PC-9 (cell line): ENCODE data around the gene HEPHL1. TPM values are rescaled to one million over a fixed set of nuclear protein-coding genes. Genes with fewer than 3 reads are reported as not detected.

Experiments used
- BruUV-seq: library from RNA; stranded (reverse); fragments of 400-500 nt; replicated peaks from 2 replicates; lab custom pipeline; 2021; lab: Mats Ljungman, UMichigan
- CTCF ChIA-PET: fragments of 300-600 bp; sonication (Branson Sonifier 250); formaldehyde crosslinking; loops from one replicate; lab custom pipeline; 2022; ENCODE audit warnings: antibody characterized with exemption; lab: Charles Lee
- POLR2A ChIA-PET: fragments of 300-600 bp; sonication (Branson Sonifier 250); formaldehyde crosslinking; loops from one replicate; lab custom pipeline; 2022; ENCODE audit warnings: antibody characterized with exemption; ENCODE audit not compliant: unreplicated experiment; lab: Charles Lee
- DNase-seq, 2 experiments: peaks; one replicate each; pipeline versions ENCODE4 v3.0.0 to v3.0.0-alpha.2; 2015 to 2022; ENCODE audit warnings: mixed read lengths in 1 of 2
- H2AFZ ChIP-seq: fragments of 200-600 bp; sonication (generic); 2 replicates; pipeline ENCODE4 v1.8.1; 2017; ENCODE audit warnings: antibody characterized with exemption
- H3F3A ChIP-seq: fragments of 200-600 bp; sonication (generic); 2 replicates; pipeline ENCODE4 v1.8.1; 2017; ENCODE audit warnings: antibody characterized with exemption, mild to moderate bottlenecking, low read depth; ENCODE audit not compliant: insufficient read depth
- H3K27ac ChIP-seq: fragments of 200-600 bp; sonication (generic); 2 replicates; pipeline ENCODE4 v1.6.1; 2016; ENCODE audit warnings: mixed run types
- H3K27me3 ChIP-seq: fragments of 200-600 bp; sonication (generic); 2 replicates; pipeline ENCODE4 v1.6.1; 2016; ENCODE audit warnings: low read depth, mixed run types; ENCODE audit not compliant: insufficient read depth
- H3K36me3 ChIP-seq: fragments of 200-600 bp; sonication (generic); 2 replicates; pipeline ENCODE4 v1.6.1; 2016; ENCODE audit warnings: low read depth, mixed run types
- H3K4me1 ChIP-seq: fragments of 200-600 bp; sonication (generic); replicated peaks from 2 replicates; pipeline ENCODE4 v1.6.1; 2016; ENCODE audit warnings: mixed run types; ENCODE audit not compliant: insufficient read depth
- H3K4me2 ChIP-seq: fragments of 200-600 bp; sonication (generic); 2 replicates; pipeline ENCODE4 v1.6.1; 2017; ENCODE audit warnings: mixed run types
- H3K4me3 ChIP-seq: fragments of 200-600 bp; sonication (generic); 2 replicates; pipeline ENCODE4 v1.6.1; 2016; ENCODE audit warnings: mixed run types
- H3K79me2 ChIP-seq: fragments of 200-600 bp; sonication (generic); 2 replicates; pipeline ENCODE4 v1.6.1; 2017; ENCODE audit warnings: low read depth, mixed run types
- H3K9me2 ChIP-seq: fragments of 200-600 bp; sonication (generic); 2 replicates; pipeline ENCODE4 v1.8.1; 2017; ENCODE audit warnings: mild to moderate bottlenecking; ENCODE audit not compliant: insufficient read depth
- H3K9me3 ChIP-seq: fragments of 200-600 bp; sonication (generic); 2 replicates; pipeline ENCODE4 v1.8.1; 2016; ENCODE audit warnings: low read depth; ENCODE audit not compliant: insufficient read depth
- H4K20me1 ChIP-seq: fragments of 200-600 bp; sonication (generic); 2 replicates; pipeline ENCODE4 v1.8.1; 2017; ENCODE audit not compliant: insufficient read depth
- EZH2 ChIP-seq: fragments of 200-600 bp; sonication (generic); IDR thresholded peaks from 2 replicates; pipeline ENCODE4 v1.8.0; 2017; ENCODE audit warnings: antibody characterized with exemption, low read depth
- intact Hi-C: fragments of 100-400 bp; cut with micrococcal nuclease; formaldehyde crosslinking; loops from one replicate; pipeline ENCODE4 v1.10.0; 2022; ENCODE audit not compliant: unreplicated experiment
- total RNA-seq: library from RNA; stranded (reverse); gene quantifications from 2 replicates; pipeline ENCODE4 v1.2.3, GENCODE V29; 2021
- TF ChIP-seq, protein P1 (sequence below): fragments of 200-600 bp; sonication (generic); conservative IDR thresholded peaks from 2 replicates; pipeline ENCODE4 v1.6.1; 2017; ENCODE audit warnings: mixed run types, antibody characterized with exemption, mild to moderate bottlenecking, moderate library complexity

Gene HEPHL1
- total RNA-seq, 1 experiment from 2014 or later = not detected

DNA sequence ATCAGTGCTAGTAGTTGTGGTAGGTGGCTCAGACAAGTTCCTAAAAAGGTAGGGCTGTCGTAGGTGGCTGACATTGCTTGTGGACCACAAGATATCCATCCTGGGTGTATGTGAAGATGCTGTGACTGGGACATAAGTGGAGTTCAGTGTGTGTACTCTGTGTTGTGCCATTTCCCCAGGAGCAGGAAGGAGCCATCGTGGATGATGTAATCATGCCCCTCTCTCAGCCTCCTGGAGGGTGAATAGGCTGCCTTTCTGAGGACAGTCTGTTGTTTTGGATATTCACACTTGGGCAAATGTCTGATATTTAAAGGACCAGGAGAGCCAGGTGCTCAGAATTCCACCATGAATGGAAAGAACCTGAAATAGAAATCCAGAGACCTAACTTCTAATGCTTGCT lies 2.7 kb downstream of the HEPHL1 start:
- DNase-seq = no peak
- H3K27me3 ChIP-seq = no peaks in the 10 kb centered on the region
- H3K9me3 ChIP-seq = 0 out of 2 replicates have a peak, but pooled peaks cover 4% of the 10 kb centered on the region
- H3K27ac ChIP-seq = no peak overlapping the region
- POLR2A ChIA-PET = no interaction called here
- H3K4me1 ChIP-seq = peaks cover 22% of the 10 kb centered on the region
- H3K9me2 ChIP-seq = no peaks in the 10 kb centered on the region
- CTCF ChIA-PET = no interaction called here
- no peak overlapping the region for H3K4me3 ChIP-seq
- no peaks in the 10 kb centered on the region for H3K79me2 ChIP-seq
- H3K4me2 ChIP-seq = no peak overlapping the region
- H3F3A ChIP-seq = peaks cover 9% of the 10 kb centered on the region
- intact Hi-C loops = no loop called here
- BruUV-seq = no TSS peak
- H3K36me3 ChIP-seq = no peaks in the 10 kb centered on the region
- TF ChIP-seq EZH2 = no peak
- TF ChIP-seq, protein P1, sequence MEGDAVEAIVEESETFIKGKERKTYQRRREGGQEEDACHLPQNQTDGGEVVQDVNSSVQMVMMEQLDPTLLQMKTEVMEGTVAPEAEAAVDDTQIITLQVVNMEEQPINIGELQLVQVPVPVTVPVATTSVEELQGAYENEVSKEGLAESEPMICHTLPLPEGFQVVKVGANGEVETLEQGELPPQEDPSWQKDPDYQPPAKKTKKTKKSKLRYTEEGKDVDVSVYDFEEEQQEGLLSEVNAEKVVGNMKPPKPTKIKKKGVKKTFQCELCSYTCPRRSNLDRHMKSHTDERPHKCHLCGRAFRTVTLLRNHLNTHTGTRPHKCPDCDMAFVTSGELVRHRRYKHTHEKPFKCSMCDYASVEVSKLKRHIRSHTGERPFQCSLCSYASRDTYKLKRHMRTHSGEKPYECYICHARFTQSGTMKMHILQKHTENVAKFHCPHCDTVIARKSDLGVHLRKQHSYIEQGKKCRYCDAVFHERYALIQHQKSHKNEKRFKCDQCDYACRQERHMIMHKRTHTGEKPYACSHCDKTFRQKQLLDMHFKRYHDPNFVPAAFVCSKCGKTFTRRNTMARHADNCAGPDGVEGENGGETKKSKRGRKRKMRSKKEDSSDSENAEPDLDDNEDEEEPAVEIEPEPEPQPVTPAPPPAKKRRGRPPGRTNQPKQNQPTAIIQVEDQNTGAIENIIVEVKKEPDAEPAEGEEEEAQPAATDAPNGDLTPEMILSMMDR = no peak
- no peak overlapping the region for H2AFZ ChIP-seq
- no peaks in the 10 kb centered on the region for H4K20me1 ChIP-seq

DNA sequence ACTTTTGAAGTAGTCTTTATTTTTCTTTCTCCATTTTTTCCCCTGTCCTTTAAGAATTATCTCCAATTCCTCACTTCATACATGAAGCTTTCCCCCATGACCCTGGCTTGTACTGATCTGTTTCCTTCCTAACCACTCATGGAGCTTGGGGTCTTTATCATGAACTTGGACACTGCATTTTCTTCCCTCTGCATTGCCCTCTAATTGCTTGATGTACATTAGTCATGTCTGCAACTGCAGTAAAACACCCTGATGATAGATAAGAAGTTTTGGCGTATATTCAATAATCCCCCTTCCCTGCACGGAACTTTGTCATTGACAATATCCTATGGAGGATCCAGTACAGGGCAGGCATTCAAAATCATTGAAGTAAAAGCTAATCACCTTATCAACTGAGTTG lies 3.4 kb downstream of the HEPHL1 start:
- Histone ChIP-seq H3K36me3 (no peaks in the 10 kb centered on the region), H3F3A (peaks cover 13% of the 10 kb centered on the region), H3K9me2 (no peaks in the 10 kb centered on the region), H3K79me2 (no peaks in the 10 kb centered on the region), H3K4me1 (peaks cover 24% of the 10 kb centered on the region), H3K4me3 (no peak overlapping the region), H4K20me1 (no peaks in the 10 kb centered on the region), H3K27ac (no peak overlapping the region), H3K27me3 (no peaks in the 10 kb centered on the region), H3K9me3 (0 out of 2 replicates have a peak, but pooled peaks cover 4% of the 10 kb centered on the region), H3K4me2 (no peak overlapping the region), H2AFZ (no peak overlapping the region)
- ChIA-PET CTCF (no interaction called here), POLR2A (no interaction called here)
- BruUV-seq = no TSS peak
- intact Hi-C loops = no loop called here
- TF ChIP-seq EZH2 = no peak
- TF ChIP-seq, protein P1 = no peak
- no peak for DNase-seq

DNA sequence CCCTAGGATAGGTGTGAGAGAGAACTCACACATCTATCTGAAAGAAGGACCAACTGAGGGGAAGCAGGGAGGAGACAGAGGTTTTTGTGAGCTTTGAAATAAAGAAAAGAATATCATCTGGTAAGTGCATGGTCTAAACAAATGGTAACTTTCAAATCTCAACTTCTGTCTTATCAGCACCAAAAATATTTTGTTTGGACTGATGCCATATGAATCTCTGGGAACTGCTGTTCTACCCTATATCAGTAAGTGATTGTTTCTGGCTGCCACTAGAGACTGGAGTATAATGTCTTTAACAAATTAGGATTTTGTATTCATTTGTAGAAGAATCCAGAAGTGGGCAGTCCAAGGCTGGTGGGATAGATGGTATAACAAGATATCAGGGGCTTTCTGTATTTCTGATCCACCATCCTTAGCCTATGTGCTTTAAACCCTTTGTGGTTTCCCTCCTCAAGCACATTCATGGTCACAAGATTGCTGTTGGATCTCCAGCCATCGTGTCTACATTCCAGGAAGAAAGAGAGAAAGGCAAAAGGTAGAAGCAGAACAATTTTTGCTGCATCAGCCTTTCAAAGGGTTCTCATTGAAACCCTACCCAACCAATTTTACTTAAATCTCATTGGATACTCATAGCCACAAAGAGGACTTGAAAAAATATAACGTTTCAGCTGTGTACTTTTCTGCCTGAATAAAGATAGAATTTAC lies 4.7 kb downstream of the HEPHL1 start:
- intact Hi-C loops = no loop called here
- Histone ChIP-seq H3K79me2 (no peaks in the 10 kb centered on the region), H4K20me1 (no peaks in the 10 kb centered on the region), H3K36me3 (no peaks in the 10 kb centered on the region), H3K27me3 (no peaks in the 10 kb centered on the region), H3K9me2 (no peaks in the 10 kb centered on the region), H3K4me3 (no peak overlapping the region), H3K4me1 (peaks cover 21% of the 10 kb centered on the region), H3K9me3 (0 out of 2 replicates have a peak, but pooled peaks cover 4% of the 10 kb centered on the region), H2AFZ (no peak overlapping the region), H3F3A (peaks cover 13% of the 10 kb centered on the region), H3K27ac (no peak overlapping the region), H3K4me2 (no peak overlapping the region)
- TF ChIP-seq, protein P1 = no peak
- TF ChIP-seq EZH2 = no peak
- ChIA-PET CTCF (no interaction called here), POLR2A (no interaction called here)
- no TSS peak for BruUV-seq
- DNase-seq = no peak
